Ishikawa (cell line): ENCODE data around the gene PCBP3.

ENCODE experiments used
- CEBPB ChIP-seq: IDR thresholded peaks from 2 replicates; pipeline ENCODE4 v1.6.1; 2012
- CREB1 ChIP-seq: IDR thresholded peaks from 2 replicates; pipeline ENCODE4 v1.6.1; 2012; ENCODE audit warnings: low read depth
- EGR1 ChIP-seq: IDR thresholded peaks from 2 replicates; pipeline ENCODE4 v1.6.1; 2012
- EP300 ChIP-seq: IDR thresholded peaks from 2 replicates; pipeline ENCODE4 v1.6.1; 2012; ENCODE audit warnings: borderline replicate concordance
- RAD21 ChIP-seq: IDR thresholded peaks from 2 replicates; pipeline ENCODE4 v1.6.1; 2012; ENCODE audit warnings: low read depth
- TAF1 ChIP-seq: IDR thresholded peaks from 2 replicates; pipeline ENCODE4 v1.6.1; 2012; ENCODE audit warnings: low read depth, mild to moderate bottlenecking
- TEAD4 ChIP-seq: IDR thresholded peaks from 2 replicates; pipeline ENCODE4 v1.6.1; 2012
- USF1 ChIP-seq: IDR thresholded peaks from 2 replicates; pipeline ENCODE4 v1.6.1; 2012
- YY1 ChIP-seq: IDR thresholded peaks from 2 replicates; pipeline ENCODE4 v1.6.1; 2012; ENCODE audit warnings: low read depth
- TF ChIP-seq, protein P1 (sequence below): IDR thresholded peaks from 2 replicates; pipeline ENCODE4 v1.6.1; 2012; ENCODE audit warnings: low read depth, mild to moderate bottlenecking
- TF ChIP-seq, protein P2 (sequence below): IDR thresholded peaks from 2 replicates; pipeline ENCODE4 v1.6.1; 2012

DNA sequence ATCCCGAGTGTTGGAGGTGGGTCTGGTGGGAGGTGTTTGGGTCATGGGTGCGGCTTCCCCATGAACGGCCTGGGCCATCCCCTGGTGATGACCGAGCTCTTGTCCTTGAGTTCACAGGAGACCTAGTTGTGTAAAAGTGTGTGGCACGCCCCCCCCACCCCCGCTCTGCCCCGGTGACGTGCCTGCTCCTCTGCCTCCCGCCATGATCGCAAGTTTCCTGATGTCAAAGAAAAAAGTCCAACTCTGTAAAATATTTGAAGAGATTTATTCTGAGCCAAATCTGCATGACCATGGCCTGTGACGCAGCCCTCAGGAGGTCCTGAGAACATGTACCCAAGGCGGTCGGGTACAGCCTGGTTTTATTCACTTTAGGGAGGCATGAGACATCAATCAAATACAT lies 212.9 kb downstream of the PCBP3 start:
- TF ChIP-seq YY1 (no peak), EP300 (no peak), CEBPB (no peak), USF1 (no peak), TEAD4 (no peak), RAD21 (no peak), TAF1 (no peak), CREB1 (no peak), EGR1 (no peak)
- TF ChIP-seq, protein P1, sequence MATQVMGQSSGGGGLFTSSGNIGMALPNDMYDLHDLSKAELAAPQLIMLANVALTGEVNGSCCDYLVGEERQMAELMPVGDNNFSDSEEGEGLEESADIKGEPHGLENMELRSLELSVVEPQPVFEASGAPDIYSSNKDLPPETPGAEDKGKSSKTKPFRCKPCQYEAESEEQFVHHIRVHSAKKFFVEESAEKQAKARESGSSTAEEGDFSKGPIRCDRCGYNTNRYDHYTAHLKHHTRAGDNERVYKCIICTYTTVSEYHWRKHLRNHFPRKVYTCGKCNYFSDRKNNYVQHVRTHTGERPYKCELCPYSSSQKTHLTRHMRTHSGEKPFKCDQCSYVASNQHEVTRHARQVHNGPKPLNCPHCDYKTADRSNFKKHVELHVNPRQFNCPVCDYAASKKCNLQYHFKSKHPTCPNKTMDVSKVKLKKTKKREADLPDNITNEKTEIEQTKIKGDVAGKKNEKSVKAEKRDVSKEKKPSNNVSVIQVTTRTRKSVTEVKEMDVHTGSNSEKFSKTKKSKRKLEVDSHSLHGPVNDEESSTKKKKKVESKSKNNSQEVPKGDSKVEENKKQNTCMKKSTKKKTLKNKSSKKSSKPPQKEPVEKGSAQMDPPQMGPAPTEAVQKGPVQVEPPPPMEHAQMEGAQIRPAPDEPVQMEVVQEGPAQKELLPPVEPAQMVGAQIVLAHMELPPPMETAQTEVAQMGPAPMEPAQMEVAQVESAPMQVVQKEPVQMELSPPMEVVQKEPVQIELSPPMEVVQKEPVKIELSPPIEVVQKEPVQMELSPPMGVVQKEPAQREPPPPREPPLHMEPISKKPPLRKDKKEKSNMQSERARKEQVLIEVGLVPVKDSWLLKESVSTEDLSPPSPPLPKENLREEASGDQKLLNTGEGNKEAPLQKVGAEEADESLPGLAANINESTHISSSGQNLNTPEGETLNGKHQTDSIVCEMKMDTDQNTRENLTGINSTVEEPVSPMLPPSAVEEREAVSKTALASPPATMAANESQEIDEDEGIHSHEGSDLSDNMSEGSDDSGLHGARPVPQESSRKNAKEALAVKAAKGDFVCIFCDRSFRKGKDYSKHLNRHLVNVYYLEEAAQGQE = no peak
- TF ChIP-seq, protein P2, sequence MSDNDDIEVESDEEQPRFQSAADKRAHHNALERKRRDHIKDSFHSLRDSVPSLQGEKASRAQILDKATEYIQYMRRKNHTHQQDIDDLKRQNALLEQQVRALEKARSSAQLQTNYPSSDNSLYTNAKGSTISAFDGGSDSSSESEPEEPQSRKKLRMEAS = no peak
